A673 (cell line): ENCODE results near the gene ZNF28. TPM values are rescaled to one million over a fixed set of nuclear protein-coding genes. Genes with fewer than 3 reads are reported as not detected.
"Not testable (repeated sequence)": the region's sequence is repeated elsewhere in the genome, so short reads cannot be mapped to it uniquely, and the experiment has no call there.

Experiments
- BruUV-seq: library from RNA; stranded (reverse); fragments of 400-500 nt; replicated peaks from 2 replicates; lab custom pipeline; 2021; lab: Mats Ljungman, UMichigan
- CTCF ChIA-PET: fragments of 300-600 bp; sonication (Branson Sonifier 250); formaldehyde crosslinking; loops from one replicate; lab custom pipeline; 2022; ENCODE audit warnings: antibody characterized with exemption; lab: Charles Lee
- POLR2A ChIA-PET: fragments of 300-600 bp; sonication (Branson Sonifier 250); formaldehyde crosslinking; loops from one replicate; lab custom pipeline; 2022; ENCODE audit warnings: antibody characterized with exemption; ENCODE audit not compliant: low non-redundant PET; lab: Charles Lee
- DNase-seq: peaks from one replicate; pipeline ENCODE4 v3.0.0-alpha.2; 2015; ENCODE audit warnings: low spot score
- H3K27ac ChIP-seq: fragments of 200-600 bp; sonication (generic); 2 replicates; pipeline ENCODE4 v1.5.1; 2016; ENCODE audit warnings: mixed run types, low read depth, mild to moderate bottlenecking, mixed read lengths, antibody characterized with exemption, low read length; ENCODE audit not compliant: poor library complexity, severe bottlenecking
- H3K27me3 ChIP-seq: fragments of 200-600 bp; sonication (generic); replicated peaks from 2 replicates; pipeline ENCODE4 v1.6.1; 2017; ENCODE audit warnings: mixed run types, low read depth, mild to moderate bottlenecking, mixed read lengths, antibody characterized with exemption, low read length; ENCODE audit not compliant: insufficient read depth, poor library complexity
- H3K36me3 ChIP-seq: fragments of 200-600 bp; sonication (generic); 2 replicates; pipeline ENCODE4 v1.6.1; 2016; ENCODE audit warnings: mixed run types, mild to moderate bottlenecking, mixed read lengths, antibody characterized with exemption, low read length; ENCODE audit not compliant: insufficient read depth, poor library complexity, severe bottlenecking
- H3K4me1 ChIP-seq: fragments of 200-600 bp; sonication (generic); 2 replicates; pipeline ENCODE4 v1.6.1; 2017; ENCODE audit warnings: mixed run types, mild to moderate bottlenecking, mixed read lengths, antibody characterized with exemption, low read length; ENCODE audit not compliant: insufficient read depth, poor library complexity, severe bottlenecking
- H3K4me3 ChIP-seq: fragments of 200-600 bp; sonication (generic); 2 replicates; pipeline ENCODE4 v1.5.1; 2016; ENCODE audit warnings: low read depth, mixed run types, mild to moderate bottlenecking, mixed read lengths, low read length; ENCODE audit not compliant: poor library complexity, severe bottlenecking
- H3K9me3 ChIP-seq: fragments of 200-600 bp; sonication (generic); 2 replicates; pipeline ENCODE4 v1.6.1; 2016; ENCODE audit warnings: mixed run types, low read depth, mild to moderate bottlenecking, mixed read lengths, antibody characterized with exemption, low read length; ENCODE audit not compliant: poor library complexity, severe bottlenecking
- CTCF ChIP-seq: fragments of 300-800, 200-600 bp; sonication (generic); conservative IDR thresholded peaks from 2 replicates; pipeline ENCODE4 v1.5.1; 2017; ENCODE audit warnings: low read depth, mild to moderate bottlenecking, antibody characterized with exemption, low read length, moderate library complexity, mixed read lengths
- EZH2 ChIP-seq: fragments of 200-600 bp; sonication (generic); IDR thresholded peaks from 2 replicates; pipeline ENCODE4 v1.6.1; 2017; ENCODE audit warnings: borderline replicate concordance, low read depth, mild to moderate bottlenecking, mixed read lengths, antibody characterized with exemption, low read length; ENCODE audit not compliant: poor library complexity, severe bottlenecking
- intact Hi-C: fragments of 100-400 bp; cut with micrococcal nuclease; formaldehyde crosslinking; loops from one replicate; pipeline ENCODE4 v1.10.0; 2022; ENCODE audit not compliant: unreplicated experiment
- total RNA-seq: library from RNA; stranded (reverse); gene quantifications from 2 replicates; pipeline ENCODE4 v1.2.3, GENCODE V29; 2021

ZNF28 gene
- total RNA-seq, 1 experiment from 2014 or later: 10.9 TPM

GRCh38 chr19:52786078-52786463 lies 35.4 kb downstream of the ZNF28 start:
- no peaks in the 10 kb centered on the region for H3K9me3 ChIP-seq
- no peaks in the 10 kb centered on the region for H3K36me3 ChIP-seq
- no peaks in the 10 kb centered on the region for H3K27me3 ChIP-seq
- H3K27ac ChIP-seq: no peak overlapping the region
- no peak for TF ChIP-seq CTCF
- TF ChIP-seq EZH2: no peak
- no peaks in the 10 kb centered on the region for H3K4me1 ChIP-seq
- ChIA-PET POLR2A (no interaction called here), CTCF (no interaction called here)
- no peak for DNase-seq
- intact Hi-C loops: no loop called here
- no TSS peak for BruUV-seq
- H3K4me3 ChIP-seq: peak overlapping the region; percentile 42

- H3K27ac ChIP-seq: no peak overlapping the region
- TF ChIP-seq EZH2: no peak
- no peak for TF ChIP-seq CTCF
- intact Hi-C loops: no loop called here
- DNase-seq: no peak
- POLR2A ChIA-PET: no interaction called here
- no peaks in the 10 kb centered on the region for H3K27me3 ChIP-seq
- BruUV-seq: no TSS peak
- CTCF ChIA-PET: no interaction called here
- H3K9me3 ChIP-seq: no peaks in the 10 kb centered on the region
- no peak overlapping the region for H3K4me3 ChIP-seq
- H3K4me1 ChIP-seq: no peaks in the 10 kb centered on the region
- H3K36me3 ChIP-seq: no peaks in the 10 kb centered on the region
These were observed 35.9 kb downstream of the ZNF28 start for GRCh38 chr19:52785506-52785905.

- CTCF ChIA-PET, H3K27me3 ChIP-seq, POLR2A ChIA-PET, H3K4me3 ChIP-seq, H3K36me3 ChIP-seq, BruUV-seq, H3K4me1 ChIP-seq, H3K9me3 ChIP-seq, DNase-seq, intact Hi-C loops, H3K27ac ChIP-seq: not testable (repeated sequence)
These were observed 38.6 kb downstream of the ZNF28 start for GRCh38 chr19:52782864-52783263.

- DNase-seq: no peak
- intact Hi-C loops: no loop called here
- Histone ChIP-seq H3K27me3 (no peaks in the 10 kb centered on the region), H3K27ac (no peak overlapping the region), H3K4me1 (no peaks in the 10 kb centered on the region), H3K4me3 (no peak overlapping the region), H3K9me3 (no peaks in the 10 kb centered on the region), H3K36me3 (no peaks in the 10 kb centered on the region)
- POLR2A ChIA-PET: no interaction called here
- CTCF ChIA-PET: no interaction called here
- no TSS peak for BruUV-seq
- no peak for TF ChIP-seq CTCF
- no peak for TF ChIP-seq EZH2
These were observed 42.6 kb downstream of the ZNF28 start for GRCh38 chr19:52778811-52779210.

- POLR2A ChIA-PET, H3K4me1 ChIP-seq, intact Hi-C loops, H3K9me3 ChIP-seq, H3K4me3 ChIP-seq, H3K27ac ChIP-seq, DNase-seq, H3K36me3 ChIP-seq, BruUV-seq, H3K27me3 ChIP-seq, CTCF ChIA-PET: not testable (repeated sequence)
These were observed 65.0 kb downstream of the ZNF28 start for GRCh38 chr19:52756447-52756846.
